ENCODE results near the gene DIPK1C. TPM values are rescaled to one million over a fixed set of nuclear protein-coding genes. Genes with fewer than 3 reads are reported as not detected.

DIPK1C gene
- total and polyA plus RNA-seq, 2 of the 4 experiments (the other 2 are of a cell fraction), result not detected

DNA sequence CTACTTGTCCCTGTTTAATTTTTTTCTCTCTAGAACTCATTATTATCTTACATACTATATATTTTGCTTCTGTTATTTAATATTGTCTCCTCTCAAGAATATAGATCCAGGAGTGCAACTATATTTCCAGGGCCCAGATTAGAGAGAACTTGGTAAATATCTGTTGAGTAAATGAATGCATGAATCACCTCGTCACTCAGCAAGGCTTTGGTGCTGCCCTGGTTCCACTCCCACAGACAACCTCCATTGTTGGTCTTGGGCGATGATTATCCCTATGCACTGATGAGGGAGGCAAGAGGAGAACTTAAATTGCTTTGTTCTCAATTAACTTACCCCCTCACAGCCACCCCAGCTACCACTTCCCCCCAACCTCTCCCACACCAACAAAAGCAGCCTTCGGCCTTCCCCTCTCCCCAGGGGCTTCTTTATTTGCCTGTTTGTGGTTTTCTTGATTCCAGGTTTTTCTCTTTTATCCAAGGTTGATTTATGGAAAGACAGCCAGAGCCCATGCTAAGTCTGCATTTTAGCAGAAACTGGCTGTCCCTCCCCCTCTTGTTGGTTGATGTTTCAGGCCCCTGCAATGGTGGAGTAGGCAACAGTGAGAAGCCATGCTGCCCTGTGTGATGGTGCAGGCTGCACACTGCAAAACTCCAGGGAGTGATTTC is 17.0 kb upstream of the DIPK1C start:
- ATAC-seq (ENCODE audit: low read depth) (no peak), DNase-seq (no peak)
- no CpG with 5 or more reads among the region's 3 CpGs for WGBS, 2 experiments (ENCODE audit: extremely low coverage in 2 of 2, insufficient read length in 1 of 2)
- no peak overlapping the region for H4K91ac ChIP-seq (ENCODE audit: insufficient read depth, low read depth, low read length)
- no peaks in the 10 kb centered on the region for H4K20me1 ChIP-seq (ENCODE audit: insufficient read depth, low read length)
- H3K56ac ChIP-seq (ENCODE audit: extremely low read depth, insufficient read depth, low read length), result no peak overlapping the region
- no peak overlapping the region for H2BK15ac ChIP-seq (ENCODE audit: low read depth, low read length)
- H2BK20ac ChIP-seq (ENCODE audit: low read depth, low read length), result no peak overlapping the region
- no peak overlapping the region for H3K27ac ChIP-seq (ENCODE audit: insufficient read depth, low read length)
- dilution Hi-C loops (cut with HindIII; ENCODE audit: low sequenced_read_pairs, unreplicated experiment), result no loop called here
- intact Hi-C loops (cut with micrococcal nuclease), result no loop called here
- ChIA-PET CTCF (no interaction called here), POLR2A (ENCODE audit: unreplicated experiment) (no interaction called here)
- no peaks in the 10 kb centered on the region for H3K9me1 ChIP-seq (ENCODE audit: insufficient read depth, low read length)
- H4K5ac ChIP-seq (ENCODE audit: low read depth, low read length), result no peak overlapping the region
- no peak overlapping the region for H3K9ac ChIP-seq (ENCODE audit: low read depth, low read length)
- no peak overlapping the region for H2AK5ac ChIP-seq (ENCODE audit: low read depth, low read length)
- TF ChIP-seq USF2 (IDR thresholded peaks at IDR 0.05; ENCODE audit: low read depth, low read length) (no peak), RAD21 (IDR thresholded peaks at IDR 0.05; ENCODE audit: low read length) (no peak), CHD1 (IDR thresholded peaks at IDR 0.05; ENCODE audit: low read depth, low read length) (no peak), FOS (IDR thresholded peaks at IDR 0.05; ENCODE audit: low read depth, low read length) (no peak), MAFK (IDR thresholded peaks at IDR 0.05; ENCODE audit: low read depth, low read length) (no peak), BHLHE40 (IDR thresholded peaks at IDR 0.05; ENCODE audit: low read depth, low read length) (no peak), SMC3 (IDR thresholded peaks at IDR 0.05; ENCODE audit: low read depth, low read length) (no peak), MAZ (IDR thresholded peaks at IDR 0.05; ENCODE audit: borderline replicate concordance, low read depth, low read length) (no peak), MXI1 (IDR thresholded peaks at IDR 0.05; ENCODE audit: borderline replicate concordance, low read depth, low read length) (no peak), RFX5 (IDR thresholded peaks at IDR 0.05; ENCODE audit: low read depth, low read length) (no peak), NFE2L2 (IDR thresholded peaks at IDR 0.05; ENCODE audit: low read depth, low read length) (no peak), POLR2A (IDR thresholded peaks at IDR 0.05; ENCODE audit: low read depth, low read length) (no peak), RCOR1 (IDR thresholded peaks at IDR 0.05; ENCODE audit: insufficient replicate concordance, low read length) (no peak), CEBPB (IDR thresholded peaks at IDR 0.05; ENCODE audit: low read depth, low read length) (no peak)
- TF ChIP-seq, protein P1, sequence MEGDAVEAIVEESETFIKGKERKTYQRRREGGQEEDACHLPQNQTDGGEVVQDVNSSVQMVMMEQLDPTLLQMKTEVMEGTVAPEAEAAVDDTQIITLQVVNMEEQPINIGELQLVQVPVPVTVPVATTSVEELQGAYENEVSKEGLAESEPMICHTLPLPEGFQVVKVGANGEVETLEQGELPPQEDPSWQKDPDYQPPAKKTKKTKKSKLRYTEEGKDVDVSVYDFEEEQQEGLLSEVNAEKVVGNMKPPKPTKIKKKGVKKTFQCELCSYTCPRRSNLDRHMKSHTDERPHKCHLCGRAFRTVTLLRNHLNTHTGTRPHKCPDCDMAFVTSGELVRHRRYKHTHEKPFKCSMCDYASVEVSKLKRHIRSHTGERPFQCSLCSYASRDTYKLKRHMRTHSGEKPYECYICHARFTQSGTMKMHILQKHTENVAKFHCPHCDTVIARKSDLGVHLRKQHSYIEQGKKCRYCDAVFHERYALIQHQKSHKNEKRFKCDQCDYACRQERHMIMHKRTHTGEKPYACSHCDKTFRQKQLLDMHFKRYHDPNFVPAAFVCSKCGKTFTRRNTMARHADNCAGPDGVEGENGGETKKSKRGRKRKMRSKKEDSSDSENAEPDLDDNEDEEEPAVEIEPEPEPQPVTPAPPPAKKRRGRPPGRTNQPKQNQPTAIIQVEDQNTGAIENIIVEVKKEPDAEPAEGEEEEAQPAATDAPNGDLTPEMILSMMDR (conservative IDR thresholded peaks at IDR 0.05; ENCODE audit: low read depth, low read length), result no peak
- TF ChIP-seq, protein P2, sequence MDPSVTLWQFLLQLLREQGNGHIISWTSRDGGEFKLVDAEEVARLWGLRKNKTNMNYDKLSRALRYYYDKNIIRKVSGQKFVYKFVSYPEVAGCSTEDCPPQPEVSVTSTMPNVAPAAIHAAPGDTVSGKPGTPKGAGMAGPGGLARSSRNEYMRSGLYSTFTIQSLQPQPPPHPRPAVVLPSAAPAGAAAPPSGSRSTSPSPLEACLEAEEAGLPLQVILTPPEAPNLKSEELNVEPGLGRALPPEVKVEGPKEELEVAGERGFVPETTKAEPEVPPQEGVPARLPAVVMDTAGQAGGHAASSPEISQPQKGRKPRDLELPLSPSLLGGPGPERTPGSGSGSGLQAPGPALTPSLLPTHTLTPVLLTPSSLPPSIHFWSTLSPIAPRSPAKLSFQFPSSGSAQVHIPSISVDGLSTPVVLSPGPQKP (IDR thresholded peaks at IDR 0.05; ENCODE audit: borderline replicate concordance, low read depth, low read length), result no peak
- no peaks in the 10 kb centered on the region for H3K4me1 ChIP-seq (ENCODE audit: control insufficient read depth, insufficient read depth, low read length)
- H2BK120ac ChIP-seq (ENCODE audit: low read depth, low read length), result no peak overlapping the region
- no peak overlapping the region for H2AFZ ChIP-seq (replicated peaks; ENCODE audit: low read length, poor library complexity)
- no peak overlapping the region for H3K4me2 ChIP-seq (ENCODE audit: low read depth, low read length)
- no peaks in the 10 kb centered on the region for H3K79me1 ChIP-seq (ENCODE audit: low read depth in 1 of 2, low read length in 2 of 2)
- no peak overlapping the region for H3K4me3 ChIP-seq (ENCODE audit: insufficient read depth, low read depth, low read length)
- peaks cover 12% of the 10 kb centered on the region for H3K27me3 ChIP-seq (ENCODE audit: control insufficient read depth, insufficient read depth, low read length)
- H3K23ac ChIP-seq (ENCODE audit: low read depth, low read length), result no peak overlapping the region
- H3K18ac ChIP-seq (ENCODE audit: low read depth, low read length), result no peak overlapping the region
- no TSS peak for BruUV-seq (replicated peaks)
- no peaks in the 10 kb centered on the region for H3K9me3 ChIP-seq (ENCODE audit: control insufficient read depth, insufficient read depth, low read length)
- no peak overlapping the region for H2BK5ac ChIP-seq (ENCODE audit: low read depth, low read length, poor library complexity, severe bottlenecking)
- no peak overlapping the region for H4K8ac ChIP-seq (ENCODE audit: low read depth in 2 of 2, low read length in 2 of 2)
- no peak overlapping the region for H3K14ac ChIP-seq (replicated peaks; ENCODE audit: low read depth, low read length)
- no peak overlapping the region for H2AK9ac ChIP-seq (replicated peaks; ENCODE audit: low read depth, low read length, poor library complexity)
- no peaks in the 10 kb centered on the region for H3K36me3 ChIP-seq (ENCODE audit: control insufficient read depth, insufficient read depth, low read length)
- H3K4ac ChIP-seq (ENCODE audit: low read depth, low read length), result no peak overlapping the region
- in situ Hi-C loops (cut with MboI; ENCODE audit: low sequenced_read_pairs), result loop anchor here (10.0 kb wide), 1 partner anchor 119 kb away; no protein-coding TSS in a partner anchor

Data from IMR-90 (cell line).